GM21786 (cell line): ENCODE results near the gene E2F3.

Source experiments
- ATAC-seq: cut with Tn5 transposase; IDR thresholded peaks from one replicate; pipeline ENCODE4 v1.9.1; 2021; ENCODE audit not compliant: unreplicated experiment

E2F3 gene

DNA sequence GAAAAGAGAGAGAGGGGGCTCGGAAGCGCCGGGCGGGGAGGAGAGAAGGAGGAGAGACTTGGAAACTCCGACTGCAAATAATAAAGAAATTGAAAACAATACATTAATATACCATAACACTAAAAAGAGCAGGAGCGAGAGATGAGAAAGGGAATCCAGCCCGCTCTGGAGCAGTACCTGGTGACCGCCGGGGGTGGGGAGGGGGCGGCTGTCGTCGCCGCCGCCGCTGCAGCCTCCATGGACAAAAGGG, 338 bp downstream of the E2F3 start:
- no peak for ATAC-seq

DNA sequence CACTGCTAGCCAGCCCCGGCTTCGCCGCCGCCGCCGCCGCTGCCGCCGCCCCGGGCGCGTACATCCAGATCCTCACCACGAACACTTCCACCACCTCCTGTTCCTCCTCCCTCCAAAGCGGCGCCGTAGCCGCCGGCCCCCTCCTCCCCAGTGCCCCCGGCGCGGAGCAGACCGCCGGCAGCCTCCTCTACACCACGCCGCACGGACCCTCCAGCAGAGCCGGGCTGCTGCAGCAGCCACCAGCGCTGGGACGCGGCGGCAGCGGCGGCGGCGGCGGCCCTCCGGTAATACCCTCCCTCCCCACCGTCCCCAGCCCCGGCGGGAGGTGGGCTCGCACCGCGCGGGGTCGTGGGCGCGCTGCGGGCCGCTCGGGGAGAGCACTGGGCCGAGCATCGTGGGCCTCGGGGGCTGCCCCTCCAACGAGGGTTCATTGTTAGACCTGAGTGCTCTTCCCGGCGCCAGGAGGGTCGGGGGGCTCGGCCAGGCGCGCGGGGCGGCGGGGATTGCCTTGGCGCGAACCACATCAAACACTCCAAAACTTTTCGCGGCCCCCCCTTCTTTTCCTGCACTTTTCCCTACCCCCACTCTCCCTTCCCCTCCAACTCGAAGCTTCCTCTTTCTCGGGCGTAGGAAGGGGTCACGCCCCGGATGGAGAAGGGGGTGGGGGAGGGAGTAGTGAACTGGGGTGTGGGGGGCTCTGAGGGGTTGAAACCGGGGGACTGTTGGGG, 827 bp downstream of the E2F3 start:
- no peak for ATAC-seq

DNA sequence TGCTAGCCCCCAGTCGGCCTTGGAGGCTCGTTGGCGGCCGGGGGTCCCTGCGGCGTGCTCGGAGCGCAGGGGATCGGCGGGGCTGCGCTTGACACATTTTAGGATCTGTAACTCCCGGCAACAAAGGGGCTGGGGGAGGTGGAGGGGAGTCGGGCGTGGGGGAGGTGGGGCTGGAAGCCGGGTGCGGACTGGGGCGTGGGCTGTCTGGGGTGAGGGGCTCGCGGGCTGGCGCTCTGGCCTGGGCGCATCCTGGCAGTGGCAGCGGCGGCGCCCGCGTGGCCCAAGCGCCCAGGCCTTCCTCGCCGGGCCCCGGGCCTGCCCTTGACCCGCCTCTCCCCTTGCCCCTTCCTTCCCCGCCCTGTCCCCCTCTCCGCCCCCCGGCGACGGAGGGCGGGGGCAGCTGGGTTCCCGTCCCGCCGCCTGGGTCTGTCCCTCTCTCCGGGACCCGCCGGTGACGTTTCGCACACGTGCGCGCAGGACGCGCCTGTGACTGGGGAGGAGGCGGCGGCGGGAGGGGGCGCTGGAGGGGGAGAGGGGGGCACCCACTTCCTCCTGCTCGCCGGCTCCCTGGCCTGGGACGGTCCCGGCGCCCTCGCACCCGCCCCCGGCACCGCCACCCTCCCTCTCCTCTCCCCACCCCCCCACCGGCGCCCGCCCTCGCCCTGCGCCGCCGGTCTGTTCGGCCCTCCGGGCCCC, 1.5 kb downstream of the E2F3 start:
- ATAC-seq = peak; percentile 49

DNA sequence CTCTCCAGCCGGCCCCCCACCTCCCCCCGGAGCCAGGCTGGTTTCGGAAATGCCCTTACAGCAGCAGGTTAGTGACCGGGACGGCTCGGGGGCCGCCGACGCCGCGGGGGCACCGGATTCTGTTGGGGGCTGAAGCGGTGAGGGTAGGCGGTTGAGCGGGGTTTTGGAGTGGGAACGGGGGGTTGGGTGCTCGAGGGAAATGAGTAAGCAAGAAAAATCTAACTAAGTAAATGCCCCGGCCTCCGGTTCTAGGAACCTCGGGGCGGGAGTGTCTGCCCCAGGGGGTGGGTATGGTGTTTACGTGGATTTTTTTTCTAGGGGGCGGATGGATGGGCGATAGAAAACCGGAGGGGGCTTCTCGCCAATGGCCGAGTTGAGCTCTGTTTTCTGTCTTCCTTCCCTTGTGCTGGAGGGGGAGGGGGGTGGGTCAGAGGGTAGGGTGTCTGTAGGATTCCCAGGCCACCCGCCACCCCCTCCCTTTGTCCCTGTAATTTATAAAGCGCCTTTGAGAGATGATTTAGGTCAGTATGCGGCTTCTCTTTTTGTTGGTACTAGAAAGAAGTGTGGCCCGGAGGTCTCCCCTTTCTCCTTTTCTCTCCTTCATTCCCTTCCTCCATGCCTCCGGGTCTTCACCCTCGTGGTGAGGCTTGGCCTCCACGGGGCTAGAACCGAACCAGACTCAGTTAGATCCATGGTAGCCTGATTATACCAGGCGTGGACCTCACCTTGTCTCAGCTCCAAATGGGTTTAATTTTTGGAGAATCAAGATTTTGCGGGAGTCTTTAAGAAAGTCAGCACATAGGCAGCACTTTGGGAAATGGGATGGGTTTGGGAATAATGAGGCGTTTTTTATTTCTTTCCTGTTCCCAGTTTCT, 2.3 kb downstream of the E2F3 start:
- ATAC-seq = peak; percentile 0

DNA sequence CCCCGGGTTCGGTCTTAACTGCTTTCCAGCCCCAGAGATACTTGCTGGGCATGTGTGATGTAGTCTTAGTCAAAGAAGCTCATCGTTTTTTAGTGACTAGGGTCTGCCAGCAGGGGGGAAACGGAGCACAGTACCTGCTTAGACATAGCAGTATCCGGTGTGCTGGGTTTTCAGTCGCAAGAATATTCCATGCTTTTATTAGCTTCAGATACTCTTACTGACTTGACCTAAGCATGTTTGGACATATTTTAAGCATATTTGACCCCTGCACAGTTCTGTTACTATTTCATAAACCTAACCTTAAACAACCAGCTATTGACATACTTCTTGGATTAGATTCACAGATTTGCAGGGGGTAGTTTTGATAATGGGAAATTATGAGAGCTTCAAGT, 3.0 kb downstream of the E2F3 start:
- peak; percentile 24 for ATAC-seq

DNA sequence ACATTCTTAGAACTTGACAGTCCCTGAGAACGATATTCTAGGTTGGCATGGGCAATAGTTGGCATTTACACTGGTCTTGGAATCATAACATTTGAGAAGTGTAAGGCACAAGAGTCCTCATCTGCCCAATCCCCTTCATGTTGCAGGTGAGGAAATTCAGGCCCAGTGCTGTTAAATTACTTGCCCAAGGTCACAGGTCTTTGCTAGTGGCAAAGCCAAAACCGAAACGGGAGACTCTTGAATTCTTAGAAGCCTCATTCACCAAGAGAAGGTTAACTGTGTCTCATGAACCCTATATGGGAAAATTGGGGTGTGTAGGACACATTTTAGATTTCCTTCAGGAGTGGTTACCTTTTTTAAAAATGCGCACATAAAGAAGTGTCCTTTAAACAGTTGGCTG, 7.2 kb downstream of the E2F3 start:
- no peak for ATAC-seq

DNA sequence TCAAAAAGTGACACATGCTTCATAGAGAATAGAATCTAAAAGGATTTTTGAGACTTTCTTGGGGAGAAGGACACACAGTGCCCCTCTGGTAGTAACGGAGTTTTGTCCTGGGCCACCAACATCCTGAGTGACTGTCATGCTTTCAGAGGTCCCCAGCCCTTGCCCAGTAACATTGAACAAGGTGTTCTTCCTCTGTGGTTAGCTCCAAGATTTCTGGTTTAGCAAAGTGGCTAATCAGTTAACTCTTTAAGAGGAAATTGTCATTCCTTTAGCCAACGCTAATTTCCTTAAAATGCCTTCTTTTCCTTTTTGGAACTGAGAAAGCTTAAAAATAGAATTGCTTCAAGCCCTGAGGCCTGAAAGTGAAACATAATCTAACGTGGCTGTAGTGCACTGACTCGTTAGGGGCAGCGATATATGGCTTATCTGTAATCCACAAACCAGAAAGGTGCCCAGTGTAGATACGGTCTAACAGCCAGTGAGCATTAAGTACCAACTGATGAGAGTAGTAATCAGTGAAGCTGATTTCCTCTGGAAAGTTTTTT, 7.8 kb downstream of the E2F3 start:
- peak; percentile 95 for ATAC-seq

DNA sequence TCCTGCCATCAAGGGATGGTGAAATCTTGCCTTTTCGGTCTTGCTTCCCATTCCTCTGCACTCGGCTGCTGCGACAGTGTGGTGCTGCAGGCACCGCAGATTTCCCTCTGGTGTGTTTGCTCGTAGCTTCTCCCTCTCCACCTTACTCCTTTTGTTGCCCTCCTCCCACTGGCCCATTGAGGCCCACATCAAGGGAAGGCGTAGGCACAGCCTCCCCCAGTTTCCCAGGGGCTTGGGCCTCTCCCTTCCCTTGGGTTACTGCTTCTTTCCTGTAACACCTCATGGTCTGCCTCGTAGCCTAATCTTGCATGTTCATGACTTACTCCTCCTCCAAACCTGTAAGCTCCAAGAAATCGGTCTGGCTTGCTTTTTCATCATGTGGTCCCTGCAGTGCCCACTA, 9.9 kb downstream of the E2F3 start:
- ATAC-seq = no peak

DNA sequence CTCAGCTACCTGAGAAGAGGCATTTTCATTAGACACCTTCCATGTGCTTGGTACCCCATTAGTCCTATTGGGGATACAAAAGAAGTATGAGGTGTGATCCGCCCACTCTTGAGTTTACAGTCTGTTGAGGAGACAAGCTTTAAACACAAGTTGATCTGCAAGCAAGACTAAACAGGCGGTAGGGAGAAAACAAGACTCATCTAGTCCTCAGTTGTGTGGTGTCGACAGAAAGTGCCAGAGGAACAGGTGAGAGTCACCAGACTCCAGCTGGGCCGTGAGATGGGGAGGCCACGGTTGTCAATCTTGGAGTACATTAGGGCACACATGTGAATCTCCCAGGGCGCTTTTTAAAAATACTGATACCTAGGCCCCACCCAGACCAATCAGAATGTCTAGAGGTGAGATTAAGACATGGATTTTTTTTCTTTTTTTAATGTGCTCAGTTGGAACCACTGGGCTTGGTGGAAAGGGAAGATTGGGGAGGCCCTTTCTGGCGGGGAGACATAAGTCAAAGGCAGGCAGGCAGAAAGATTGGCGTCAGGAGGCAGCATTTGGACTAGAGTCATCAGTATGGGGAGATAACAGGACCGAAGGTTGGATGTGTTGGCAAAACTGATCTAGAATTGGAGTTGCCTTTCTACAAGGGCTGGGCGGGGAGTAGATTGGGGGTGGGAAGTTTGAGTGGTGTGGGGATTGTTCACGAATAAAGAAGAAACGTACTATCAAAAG, 10.4 kb downstream of the E2F3 start:
- no peak for ATAC-seq

DNA sequence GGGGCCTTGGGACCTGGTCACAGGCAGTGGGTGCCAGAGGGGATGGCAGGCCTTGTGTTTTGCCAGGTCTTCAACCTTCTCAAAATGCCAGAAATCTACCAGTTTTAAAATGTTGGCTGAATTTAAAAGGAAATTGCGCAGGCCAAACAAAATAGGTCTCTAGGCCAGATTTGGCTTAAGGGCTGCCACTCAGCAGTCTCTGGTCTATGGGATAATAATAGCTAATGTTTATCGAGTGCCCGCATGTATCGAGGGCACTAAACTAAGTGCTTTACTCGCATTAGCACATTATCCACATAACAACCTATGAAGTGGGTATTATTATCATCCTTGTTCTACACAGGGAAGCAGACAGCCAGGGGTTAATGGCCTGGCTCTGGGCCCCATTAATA, 11.0 kb downstream of the E2F3 start:
- ATAC-seq = no peak

DNA sequence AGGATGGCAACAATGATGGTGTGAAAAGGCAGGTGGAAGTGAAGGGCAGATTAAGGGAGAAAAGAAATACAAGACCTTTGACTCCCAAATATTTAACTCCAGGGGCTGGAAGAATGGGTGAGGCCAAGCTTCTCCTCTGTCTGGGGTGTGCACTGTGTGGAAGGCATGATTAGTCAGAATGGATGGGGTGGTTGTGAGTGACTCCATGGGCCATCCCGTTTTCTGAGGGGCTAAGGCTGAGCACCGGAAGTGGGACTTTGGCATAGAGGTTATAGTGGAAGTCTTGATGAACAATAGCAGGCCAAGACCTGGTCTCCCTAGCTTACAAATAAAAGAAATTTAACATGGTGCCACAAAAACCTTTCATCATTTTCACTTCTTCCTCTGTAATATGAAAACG, 12.1 kb downstream of the E2F3 start:
- no peak for ATAC-seq

DNA sequence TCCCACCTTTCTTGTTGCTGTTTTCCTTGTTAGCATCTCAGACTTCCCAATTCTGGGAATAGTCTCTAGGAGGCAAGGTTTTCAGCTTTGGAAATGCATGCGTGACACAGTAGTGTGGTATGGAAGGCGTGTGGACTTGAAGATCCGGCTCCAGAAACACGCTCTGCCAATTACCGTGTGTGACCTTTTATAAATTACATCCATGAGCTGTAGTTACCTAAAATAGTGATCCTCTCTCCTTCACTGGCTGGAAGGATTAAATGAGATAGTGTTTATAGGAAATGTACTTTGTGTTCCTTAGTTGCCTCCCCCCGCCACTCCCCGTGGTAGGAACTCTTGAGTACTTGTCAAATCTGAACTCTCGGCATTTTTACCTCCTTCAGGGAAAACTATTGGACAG, 13.0 kb downstream of the E2F3 start:
- no peak for ATAC-seq

DNA sequence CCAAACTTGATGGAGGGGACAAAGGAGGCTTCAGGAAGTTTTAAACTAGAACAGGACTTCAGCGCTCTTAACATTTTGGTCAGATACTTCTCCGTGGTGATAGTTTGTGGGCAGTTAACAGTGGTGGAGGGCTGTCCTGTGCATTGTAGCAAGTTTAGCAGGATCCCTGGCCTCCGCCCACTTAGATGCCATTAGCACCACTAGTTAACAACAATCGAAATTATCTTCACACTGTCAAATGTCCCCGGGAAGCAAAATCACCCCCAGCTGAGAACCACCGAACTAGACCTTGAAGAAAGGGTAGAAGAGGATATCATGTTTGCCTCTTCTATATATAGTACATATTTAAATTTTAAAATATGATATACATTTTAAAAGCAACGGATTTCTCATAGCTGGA, 13.6 kb downstream of the E2F3 start:
- no peak for ATAC-seq

DNA sequence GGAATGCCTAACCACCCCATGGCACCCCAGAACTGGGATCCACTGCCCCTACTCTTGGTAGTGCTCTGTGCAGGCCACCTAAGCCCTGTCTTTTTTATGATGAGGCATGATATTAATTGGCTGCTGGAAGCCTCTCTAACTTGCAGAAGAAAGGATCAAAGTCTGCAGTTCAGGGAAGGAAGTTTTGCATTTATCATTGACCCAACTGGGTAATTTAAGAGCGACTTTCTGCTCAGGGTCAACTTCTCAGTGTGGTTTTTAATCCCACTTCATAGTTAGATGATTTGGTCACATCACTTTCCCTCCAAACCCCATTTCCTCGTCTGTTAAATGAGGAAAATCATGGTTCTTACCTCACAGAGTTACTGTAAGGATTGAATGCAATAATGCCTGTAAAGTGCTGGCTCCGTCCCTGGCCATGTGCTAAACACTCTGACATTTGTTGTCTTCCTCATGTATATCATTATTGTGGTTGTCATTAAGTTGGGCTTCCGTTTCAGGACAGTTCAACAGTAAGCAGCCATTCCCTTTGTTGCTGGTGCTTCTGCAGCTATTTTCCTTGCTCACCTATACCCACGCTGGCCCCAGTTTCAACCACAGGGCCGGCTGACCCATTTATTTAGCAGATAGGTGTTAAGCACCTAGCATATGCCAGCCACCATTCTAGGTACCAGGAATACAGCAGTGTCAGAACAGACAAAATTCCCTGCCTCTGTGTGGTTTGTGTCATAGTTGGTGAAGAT, 14.2 kb downstream of the E2F3 start:
- peak; percentile 37 for ATAC-seq

DNA sequence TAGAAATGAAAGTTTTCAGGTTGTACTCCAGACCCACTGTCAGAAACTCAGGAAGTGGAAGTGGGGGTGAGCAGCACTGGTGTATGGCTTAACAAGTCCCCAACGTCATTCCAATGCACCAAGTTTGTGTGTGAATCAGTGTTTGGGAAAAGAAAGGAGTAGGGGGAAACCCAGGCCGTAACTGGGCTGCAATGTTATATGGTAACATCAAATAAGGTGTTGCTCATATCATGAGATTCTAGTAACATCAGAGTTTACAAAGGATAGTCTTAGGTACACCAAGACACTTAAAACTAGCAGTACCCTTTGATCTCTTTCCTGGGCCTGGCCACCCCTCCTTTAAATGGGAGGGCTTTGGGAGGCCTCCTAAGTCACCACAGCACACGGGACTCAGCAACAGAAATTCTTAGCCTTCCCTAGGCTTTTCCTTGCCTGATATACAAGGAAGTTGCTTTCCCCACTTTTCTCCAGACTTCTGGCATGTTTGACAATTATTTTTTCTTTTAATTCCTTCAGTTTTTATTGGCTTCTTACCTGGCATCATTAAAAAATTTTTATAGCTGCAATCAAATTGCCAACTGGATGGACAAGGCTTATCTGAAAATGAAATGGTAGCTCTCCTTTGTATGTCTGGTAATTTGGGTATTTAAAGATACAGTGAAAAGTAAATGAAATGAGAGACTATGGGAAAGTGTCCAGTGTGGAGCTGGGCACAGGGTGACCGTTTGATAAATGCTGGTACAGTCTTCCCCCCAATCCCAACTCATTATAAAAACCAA, 15.1 kb downstream of the E2F3 start:
- ATAC-seq = peak; percentile 19

DNA sequence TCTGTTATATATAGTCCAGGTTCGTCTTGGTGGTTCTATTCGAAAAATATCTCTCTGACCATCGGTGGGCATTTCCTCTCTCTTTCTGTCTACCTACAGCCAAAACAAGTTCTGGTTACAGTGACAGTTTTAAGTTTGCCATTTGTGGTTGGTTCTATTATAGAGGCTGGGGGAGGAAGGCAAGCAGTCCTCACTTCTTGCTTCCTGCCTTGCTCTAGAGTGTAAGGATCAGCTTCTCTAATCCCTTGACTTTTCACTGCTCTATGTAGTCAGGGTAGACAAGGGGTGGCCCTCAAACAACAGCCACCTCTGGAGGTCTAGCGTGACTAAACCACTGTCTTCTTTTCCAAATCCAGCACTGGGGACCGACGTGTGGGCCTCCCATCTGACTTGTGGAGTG, 16.1 kb downstream of the E2F3 start:
- peak; percentile 60 for ATAC-seq

DNA sequence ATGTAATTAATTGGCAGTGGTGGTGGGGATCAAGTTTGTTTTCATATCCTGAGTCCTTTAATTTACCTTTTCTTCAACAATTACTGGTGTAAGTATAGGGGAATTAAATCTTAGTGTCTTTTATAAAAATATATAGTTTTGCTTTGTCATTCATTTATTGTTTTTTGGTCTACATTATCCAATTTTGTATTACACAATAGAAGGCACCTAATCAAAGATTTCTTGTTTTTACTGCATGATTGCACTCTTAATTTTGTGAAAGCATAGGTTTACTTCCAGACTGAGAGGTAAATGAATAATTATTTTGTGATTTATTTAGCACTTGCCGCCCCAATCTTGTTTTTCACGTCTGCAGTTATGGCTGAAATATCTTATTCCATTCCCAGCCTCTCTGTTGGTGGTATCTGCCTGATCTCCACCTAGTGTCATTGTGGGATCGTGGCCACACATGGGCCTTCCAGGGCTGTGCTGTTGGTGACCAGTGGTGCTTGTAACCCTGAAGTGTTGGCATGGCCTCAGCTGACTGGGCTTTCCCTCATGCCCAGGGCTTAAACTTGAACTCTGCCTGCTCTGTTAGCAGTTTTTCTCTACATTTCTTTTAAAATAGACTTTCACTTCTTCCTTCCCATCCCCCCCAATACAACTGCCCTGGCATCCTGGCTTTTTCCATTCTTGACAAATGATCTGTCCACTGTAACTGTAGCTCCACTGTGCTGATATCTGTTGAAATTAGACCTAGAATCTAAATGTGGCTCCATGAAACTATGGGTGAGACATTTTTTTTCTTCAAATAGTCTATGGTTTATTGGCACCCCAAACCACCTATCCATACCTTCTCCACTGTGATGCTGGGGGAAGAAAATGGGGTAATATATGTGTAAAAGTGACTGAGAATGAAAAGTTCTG, 24.8 kb downstream of the E2F3 start:
- no peak for ATAC-seq

DNA sequence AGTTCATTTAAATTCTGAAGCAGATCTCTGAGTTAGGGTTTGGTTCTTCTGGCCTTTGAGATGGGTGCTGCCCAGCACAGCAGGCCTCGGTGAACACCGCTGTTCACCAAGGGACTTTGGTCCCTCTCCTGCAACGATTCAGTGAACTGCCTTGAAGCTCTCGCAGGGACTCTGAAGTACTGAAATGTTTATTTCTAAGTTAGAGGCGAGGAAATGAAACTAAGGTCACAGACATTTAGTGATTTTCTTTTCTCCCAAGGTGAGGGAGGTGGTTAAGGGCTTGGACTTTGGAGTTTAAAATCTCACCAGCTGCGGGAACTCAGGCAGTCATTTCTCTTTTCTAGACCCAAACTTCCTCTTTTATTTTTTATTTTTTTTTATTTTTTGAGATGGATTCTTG, 26.2 kb downstream of the E2F3 start:
- peak; percentile 95 for ATAC-seq

DNA sequence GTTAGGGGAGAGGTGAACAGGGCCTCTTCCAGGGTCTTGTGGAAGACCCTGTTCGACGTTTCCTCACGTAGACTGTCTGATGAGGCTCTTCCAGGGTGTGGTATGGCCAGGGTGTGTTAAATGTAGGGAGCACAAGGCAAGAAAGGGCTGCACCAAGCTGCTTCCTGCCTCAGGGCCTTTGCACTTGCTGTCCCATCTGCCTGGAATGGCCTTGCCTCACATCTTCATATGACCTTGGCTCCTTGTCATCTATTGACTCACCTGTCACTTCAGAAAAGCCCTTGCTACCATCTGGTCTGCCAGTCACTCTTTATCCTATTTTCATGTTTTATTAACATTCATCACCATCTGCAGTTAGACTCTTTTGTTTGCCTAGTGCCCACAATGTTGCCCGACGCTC, 31.0 kb downstream of the E2F3 start:
- no peak for ATAC-seq
